Neural cell (in vitro differentiated cells): ENCODE data around the gene DCK.

Experiments
- EP300 ChIP-seq: fragments of 450-650 bp; conservative IDR thresholded peaks from 2 replicates; pipeline ENCODE4 v1.6.1; 2014; ENCODE audit warnings: antibody characterized with exemption, mild to moderate bottlenecking, moderate library complexity; ENCODE audit not compliant: poor library complexity, severe bottlenecking
- EZH2 ChIP-seq: fragments of 200-600, 300-800 bp; shearing (Covaris generic), sonication (generic); IDR thresholded peaks from 2 replicates; pipeline ENCODE4 v1.6.1; 2014; ENCODE audit warnings: antibody characterized with exemption, low read length, borderline replicate concordance, mild to moderate bottlenecking; ENCODE audit not compliant: insufficient read depth, poor library complexity, severe bottlenecking
- MXI1 ChIP-seq: fragments of 450-650 bp; conservative IDR thresholded peaks from 2 replicates; pipeline ENCODE4 v1.6.1; 2014; ENCODE audit warnings: antibody characterized with exemption, mild to moderate bottlenecking; ENCODE audit not compliant: poor library complexity, severe bottlenecking
- POLR2AphosphoS5 ChIP-seq: IDR thresholded peaks from 2 replicates; pipeline ENCODE4 v1.6.1; 2012
- RAD21 ChIP-seq: fragments of 450-650 bp; conservative IDR thresholded peaks from 2 replicates; pipeline ENCODE4 v1.6.1; 2014; ENCODE audit warnings: antibody characterized with exemption, mild to moderate bottlenecking, moderate library complexity
- SMC3 ChIP-seq: fragments of 450-650 bp; conservative IDR thresholded peaks from 2 replicates; pipeline ENCODE4 v1.6.1; 2014; ENCODE audit warnings: antibody characterized with exemption, mild to moderate bottlenecking, moderate library complexity; ENCODE audit not compliant: poor library complexity
- TAF1 ChIP-seq: IDR thresholded peaks from 2 replicates; pipeline ENCODE4 v1.6.1; 2012; ENCODE audit warnings: low read depth
- TF ChIP-seq, protein P1 (sequence below): fragments of 450-650 bp; IDR thresholded peaks from 2 replicates; pipeline ENCODE4 v1.5.1; 2014; ENCODE audit warnings: antibody characterized with exemption, mild to moderate bottlenecking, moderate library complexity; ENCODE audit not compliant: poor library complexity, severe bottlenecking
- TF ChIP-seq, protein P2 (sequence below): IDR thresholded peaks from 2 replicates; pipeline ENCODE4 v1.6.1; 2012; ENCODE audit warnings: borderline replicate concordance

DNA sequence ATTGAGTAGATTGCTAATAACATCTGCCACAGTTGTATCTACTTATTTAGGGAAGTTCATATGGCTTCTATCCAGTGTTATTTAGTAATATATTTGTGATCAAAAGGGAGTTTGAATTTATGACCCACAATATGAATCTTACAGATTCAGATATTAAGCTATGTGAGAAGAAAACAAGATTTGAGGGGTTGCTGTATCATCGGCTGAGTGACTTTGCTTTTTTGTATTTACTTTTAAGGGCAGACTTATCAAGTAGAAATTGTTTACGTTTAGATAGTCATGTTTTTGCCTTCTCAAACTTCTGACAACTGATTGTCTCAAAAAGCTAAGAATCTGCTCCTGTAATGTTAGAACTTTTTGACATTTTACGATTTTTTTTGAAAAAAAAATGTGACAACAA lies 17.2 kb upstream of the DCK start:
- TF ChIP-seq, protein P1, sequence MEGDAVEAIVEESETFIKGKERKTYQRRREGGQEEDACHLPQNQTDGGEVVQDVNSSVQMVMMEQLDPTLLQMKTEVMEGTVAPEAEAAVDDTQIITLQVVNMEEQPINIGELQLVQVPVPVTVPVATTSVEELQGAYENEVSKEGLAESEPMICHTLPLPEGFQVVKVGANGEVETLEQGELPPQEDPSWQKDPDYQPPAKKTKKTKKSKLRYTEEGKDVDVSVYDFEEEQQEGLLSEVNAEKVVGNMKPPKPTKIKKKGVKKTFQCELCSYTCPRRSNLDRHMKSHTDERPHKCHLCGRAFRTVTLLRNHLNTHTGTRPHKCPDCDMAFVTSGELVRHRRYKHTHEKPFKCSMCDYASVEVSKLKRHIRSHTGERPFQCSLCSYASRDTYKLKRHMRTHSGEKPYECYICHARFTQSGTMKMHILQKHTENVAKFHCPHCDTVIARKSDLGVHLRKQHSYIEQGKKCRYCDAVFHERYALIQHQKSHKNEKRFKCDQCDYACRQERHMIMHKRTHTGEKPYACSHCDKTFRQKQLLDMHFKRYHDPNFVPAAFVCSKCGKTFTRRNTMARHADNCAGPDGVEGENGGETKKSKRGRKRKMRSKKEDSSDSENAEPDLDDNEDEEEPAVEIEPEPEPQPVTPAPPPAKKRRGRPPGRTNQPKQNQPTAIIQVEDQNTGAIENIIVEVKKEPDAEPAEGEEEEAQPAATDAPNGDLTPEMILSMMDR = no peak
- TF ChIP-seq RAD21 = no peak
- TF ChIP-seq EZH2 = no peak
- no peak for TF ChIP-seq MXI1
- TF ChIP-seq EP300 = no peak
- TF ChIP-seq, protein P2, sequence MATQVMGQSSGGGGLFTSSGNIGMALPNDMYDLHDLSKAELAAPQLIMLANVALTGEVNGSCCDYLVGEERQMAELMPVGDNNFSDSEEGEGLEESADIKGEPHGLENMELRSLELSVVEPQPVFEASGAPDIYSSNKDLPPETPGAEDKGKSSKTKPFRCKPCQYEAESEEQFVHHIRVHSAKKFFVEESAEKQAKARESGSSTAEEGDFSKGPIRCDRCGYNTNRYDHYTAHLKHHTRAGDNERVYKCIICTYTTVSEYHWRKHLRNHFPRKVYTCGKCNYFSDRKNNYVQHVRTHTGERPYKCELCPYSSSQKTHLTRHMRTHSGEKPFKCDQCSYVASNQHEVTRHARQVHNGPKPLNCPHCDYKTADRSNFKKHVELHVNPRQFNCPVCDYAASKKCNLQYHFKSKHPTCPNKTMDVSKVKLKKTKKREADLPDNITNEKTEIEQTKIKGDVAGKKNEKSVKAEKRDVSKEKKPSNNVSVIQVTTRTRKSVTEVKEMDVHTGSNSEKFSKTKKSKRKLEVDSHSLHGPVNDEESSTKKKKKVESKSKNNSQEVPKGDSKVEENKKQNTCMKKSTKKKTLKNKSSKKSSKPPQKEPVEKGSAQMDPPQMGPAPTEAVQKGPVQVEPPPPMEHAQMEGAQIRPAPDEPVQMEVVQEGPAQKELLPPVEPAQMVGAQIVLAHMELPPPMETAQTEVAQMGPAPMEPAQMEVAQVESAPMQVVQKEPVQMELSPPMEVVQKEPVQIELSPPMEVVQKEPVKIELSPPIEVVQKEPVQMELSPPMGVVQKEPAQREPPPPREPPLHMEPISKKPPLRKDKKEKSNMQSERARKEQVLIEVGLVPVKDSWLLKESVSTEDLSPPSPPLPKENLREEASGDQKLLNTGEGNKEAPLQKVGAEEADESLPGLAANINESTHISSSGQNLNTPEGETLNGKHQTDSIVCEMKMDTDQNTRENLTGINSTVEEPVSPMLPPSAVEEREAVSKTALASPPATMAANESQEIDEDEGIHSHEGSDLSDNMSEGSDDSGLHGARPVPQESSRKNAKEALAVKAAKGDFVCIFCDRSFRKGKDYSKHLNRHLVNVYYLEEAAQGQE = no peak
- TF ChIP-seq SMC3 = no peak
- TF ChIP-seq POLR2AphosphoS5 = no peak
- TF ChIP-seq TAF1 = no peak
